NCI-H146 (cell line): ENCODE data around the gene SSBP1.
A peak's percentile ranks its signal among the peaks of the same experiment; 100 is the strongest.
"Not testable (repeated sequence)": the region's sequence is repeated elsewhere in the genome, so short reads cannot be mapped to it uniquely, and the experiment has no call there.

Experiments
- DNase-seq: peaks from one replicate; lab custom pipeline; 2025; lab: John Stamatoyannopoulos, UW

Gene SSBP1, protein sequence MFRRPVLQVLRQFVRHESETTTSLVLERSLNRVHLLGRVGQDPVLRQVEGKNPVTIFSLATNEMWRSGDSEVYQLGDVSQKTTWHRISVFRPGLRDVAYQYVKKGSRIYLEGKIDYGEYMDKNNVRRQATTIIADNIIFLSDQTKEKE

GRCh38 chr7:141737836-141738591 lies at the start of gene SSBP1:
Gene SSBP1, plus strand, starts transcription at chr7:141738358. Its CDS starts 809 bp downstream, at chr7:141739167.
- peak; percentile 99 for DNase-seq

GRCh38 chr7:141689072-141689825 lies 48.9 kb upstream of the SSBP1 start:
- not testable (repeated sequence) for DNase-seq

GRCh38 chr7:141691540-141691939 lies 46.6 kb upstream of the SSBP1 start:
- no peak for DNase-seq

DNA sequence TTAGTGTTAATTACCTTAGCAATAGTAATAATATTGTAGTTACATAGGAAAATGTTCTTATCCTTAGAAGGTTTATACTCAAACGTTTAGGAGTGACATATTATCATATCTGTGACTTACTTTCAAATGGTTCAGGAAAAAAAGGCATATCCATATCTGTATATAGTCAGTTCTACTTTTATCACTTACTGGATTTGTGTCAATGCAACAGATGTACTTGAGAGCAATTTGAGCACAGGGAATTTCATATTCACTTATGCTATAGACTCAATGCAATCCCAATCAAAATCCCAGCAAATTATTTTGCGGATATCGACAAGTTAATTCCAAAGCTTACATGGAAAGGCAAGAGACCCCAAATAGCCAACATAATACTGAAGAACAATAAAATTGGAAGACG lies 46.2 kb upstream of the SSBP1 start:
- no peak for DNase-seq

DNA sequence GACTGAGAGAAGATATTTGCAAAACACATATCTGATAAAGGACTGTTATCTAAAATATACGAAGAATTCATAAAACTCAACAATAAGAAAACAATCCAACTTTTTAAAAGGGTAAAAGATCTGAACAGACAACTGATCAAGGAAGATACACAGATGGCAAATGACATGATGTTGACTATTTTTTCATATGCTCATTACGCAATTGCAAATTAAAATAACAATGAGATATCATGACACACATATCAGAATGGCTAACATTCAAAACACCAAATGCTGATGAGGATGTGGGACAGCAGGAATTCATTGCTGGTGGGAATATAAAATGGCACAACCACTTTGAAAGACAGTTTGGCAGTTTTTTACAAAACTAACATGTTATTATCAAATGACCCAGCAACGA lies 45.1 kb upstream of the SSBP1 start:
- no peak for DNase-seq

- DNase-seq = peak; percentile 67
These were observed 42.3 kb upstream of the SSBP1 start for GRCh38 chr7:141695803-141696289.

GRCh38 chr7:141696348-141696747 lies 41.8 kb upstream of the SSBP1 start:
- no peak for DNase-seq

- DNase-seq = no peak
These were observed 40.8 kb upstream of the SSBP1 start for GRCh38 chr7:141697211-141697871.

DNA sequence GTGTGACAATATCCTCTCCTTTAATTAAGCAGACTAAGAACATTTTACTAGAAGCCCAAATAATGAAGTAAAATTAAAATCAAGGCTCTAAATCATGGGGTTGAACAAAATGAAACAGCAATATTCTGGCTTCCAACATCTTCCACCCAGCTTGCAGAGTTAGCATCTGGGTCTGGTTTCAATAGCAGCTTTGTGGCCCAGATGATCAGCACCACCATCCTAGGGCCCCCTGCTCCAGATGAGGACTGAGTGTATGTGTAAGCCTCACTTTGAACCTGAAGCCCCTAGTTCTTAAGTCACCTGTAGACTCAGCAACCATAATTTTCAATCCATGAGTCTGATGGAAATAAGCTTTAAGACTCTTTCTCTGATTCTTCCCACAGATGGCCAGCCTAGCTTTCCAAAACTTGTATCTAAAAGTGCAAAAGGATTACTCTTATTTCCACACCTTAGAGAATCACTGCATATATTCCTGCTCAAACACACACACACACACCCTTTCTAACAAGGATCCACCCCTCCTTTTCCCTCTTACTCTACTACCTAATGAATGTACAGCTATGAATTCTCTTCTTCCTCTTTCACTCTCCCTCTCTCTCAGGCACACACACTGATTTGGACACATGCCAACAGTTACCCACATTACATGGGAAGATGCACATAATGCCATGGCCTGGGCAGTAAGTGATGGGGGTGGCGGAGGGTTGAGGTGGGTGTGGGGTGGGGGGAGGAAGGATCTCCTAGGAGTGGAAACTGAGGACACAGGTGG lies 39.7 kb upstream of the SSBP1 start:
- no peak for DNase-seq

- DNase-seq = peak; percentile 13
These were observed 38.3 kb upstream of the SSBP1 start for GRCh38 chr7:141699860-141700259.

DNA sequence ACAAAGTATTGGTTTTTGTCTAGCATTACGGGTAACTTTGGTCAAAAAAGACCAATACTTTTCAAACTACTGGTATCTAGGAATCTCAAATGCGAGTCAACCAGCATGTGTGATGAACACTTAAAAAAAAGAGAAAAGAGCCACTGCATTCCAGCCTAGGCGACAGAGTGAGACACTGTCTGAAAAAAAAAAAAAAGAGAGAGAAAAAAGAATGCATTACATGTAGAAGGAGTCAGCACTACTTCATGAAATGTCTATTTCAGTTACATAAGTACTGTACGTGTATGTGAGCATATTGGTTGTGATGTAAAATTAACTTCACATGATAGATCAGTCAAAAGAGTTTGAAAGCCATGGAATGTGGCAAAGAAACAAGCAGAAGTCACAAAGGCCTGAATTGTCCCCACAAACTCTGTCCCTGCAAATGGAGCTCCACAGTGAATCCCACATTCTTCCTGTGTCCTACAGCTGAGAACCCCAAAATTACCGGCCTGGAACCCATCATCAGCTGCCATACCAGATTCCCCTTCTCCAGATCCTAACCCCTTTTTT lies 37.8 kb upstream of the SSBP1 start:
- no peak for DNase-seq

DNA sequence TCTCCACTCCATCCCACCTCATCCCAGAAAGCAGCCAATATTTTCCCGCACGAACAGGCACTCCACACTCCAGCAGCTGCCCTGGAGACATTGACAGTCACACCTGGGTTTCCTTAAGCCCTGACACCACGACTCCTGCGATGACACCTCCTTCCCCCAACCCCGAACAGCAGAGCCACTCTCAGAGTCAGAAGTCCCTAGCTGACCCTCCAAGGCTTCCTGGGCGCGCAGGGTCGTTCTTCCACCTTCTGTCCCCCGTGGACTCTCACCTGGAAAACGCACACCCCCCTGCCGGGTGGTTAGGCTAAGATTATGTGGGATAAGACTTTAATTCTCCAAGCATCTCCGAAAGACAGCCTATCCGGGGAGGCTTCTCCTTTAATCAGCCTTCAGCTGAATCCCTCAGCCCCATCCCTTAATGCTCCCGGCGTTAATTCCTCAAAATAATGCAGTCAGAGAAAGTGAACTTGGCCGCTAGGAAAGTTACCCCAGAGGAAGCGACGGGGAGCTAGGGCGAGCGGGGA lies 37.2 kb upstream of the SSBP1 start:
- DNase-seq = peak; percentile 36

DNA sequence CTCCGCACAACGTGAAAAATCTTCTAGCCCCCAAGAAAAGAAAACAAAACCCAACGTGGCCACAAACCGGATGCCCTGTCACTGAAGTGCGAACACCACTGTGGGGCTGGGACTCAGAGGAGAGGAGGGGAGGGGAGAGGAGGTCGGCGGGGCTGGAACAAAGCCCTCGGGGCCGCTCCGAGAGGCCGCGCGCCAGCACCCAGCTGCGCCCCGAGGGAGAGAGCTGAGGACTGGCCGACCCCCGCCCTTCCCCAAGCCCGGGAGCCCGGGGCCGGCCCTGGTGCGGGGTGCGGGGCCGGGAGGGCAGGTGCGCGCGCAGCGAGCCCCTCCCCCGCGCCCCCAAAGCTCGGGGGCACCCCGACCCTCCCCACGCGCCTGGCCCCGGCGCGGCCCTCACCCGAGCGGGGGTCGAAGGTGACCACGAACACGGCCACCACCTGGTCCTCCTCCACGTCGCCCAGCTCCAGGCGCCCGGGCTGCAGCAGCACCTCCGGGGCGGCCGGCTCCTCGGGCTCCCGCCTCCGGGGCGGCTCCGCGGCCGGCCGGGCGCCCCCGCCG lies 36.6 kb upstream of the SSBP1 start:
- DNase-seq = peak; percentile 79

- peak; percentile 67 for DNase-seq
These were observed 36.1 kb upstream of the SSBP1 start, which contains the start of gene DENND11 for GRCh38 chr7:141702047-141702567. Gene DENND11, minus strand, starts transcription at chr7:141702166. Its CDS starts 13 bp downstream, at chr7:141702153.

GRCh38 chr7:141702892-141703291 lies 35.3 kb upstream of the SSBP1 start:
- no peak for DNase-seq

- peak; percentile 23 for DNase-seq
These were observed 34.0 kb upstream of the SSBP1 start for GRCh38 chr7:141704112-141704511.

DNA sequence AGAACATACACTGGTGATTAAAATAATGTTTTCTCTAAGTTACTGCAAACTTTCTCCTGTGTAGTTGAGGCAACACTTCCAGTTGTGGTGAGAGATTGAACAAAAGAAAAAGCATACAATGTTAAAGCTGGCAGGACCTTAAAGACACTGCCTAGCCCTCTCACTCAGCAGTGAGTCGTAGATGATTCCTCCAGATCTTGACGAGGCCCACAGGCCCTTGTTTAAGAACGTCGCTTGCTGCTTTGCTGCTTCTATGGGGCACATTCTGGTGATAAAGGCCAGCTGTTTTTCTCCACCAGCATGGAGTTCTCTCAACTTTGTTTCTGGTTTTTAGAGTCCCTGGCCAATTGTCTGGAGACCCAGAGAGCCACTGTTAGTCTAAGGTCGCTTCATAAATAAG lies 33.4 kb upstream of the SSBP1 start:
- no peak for DNase-seq

DNA sequence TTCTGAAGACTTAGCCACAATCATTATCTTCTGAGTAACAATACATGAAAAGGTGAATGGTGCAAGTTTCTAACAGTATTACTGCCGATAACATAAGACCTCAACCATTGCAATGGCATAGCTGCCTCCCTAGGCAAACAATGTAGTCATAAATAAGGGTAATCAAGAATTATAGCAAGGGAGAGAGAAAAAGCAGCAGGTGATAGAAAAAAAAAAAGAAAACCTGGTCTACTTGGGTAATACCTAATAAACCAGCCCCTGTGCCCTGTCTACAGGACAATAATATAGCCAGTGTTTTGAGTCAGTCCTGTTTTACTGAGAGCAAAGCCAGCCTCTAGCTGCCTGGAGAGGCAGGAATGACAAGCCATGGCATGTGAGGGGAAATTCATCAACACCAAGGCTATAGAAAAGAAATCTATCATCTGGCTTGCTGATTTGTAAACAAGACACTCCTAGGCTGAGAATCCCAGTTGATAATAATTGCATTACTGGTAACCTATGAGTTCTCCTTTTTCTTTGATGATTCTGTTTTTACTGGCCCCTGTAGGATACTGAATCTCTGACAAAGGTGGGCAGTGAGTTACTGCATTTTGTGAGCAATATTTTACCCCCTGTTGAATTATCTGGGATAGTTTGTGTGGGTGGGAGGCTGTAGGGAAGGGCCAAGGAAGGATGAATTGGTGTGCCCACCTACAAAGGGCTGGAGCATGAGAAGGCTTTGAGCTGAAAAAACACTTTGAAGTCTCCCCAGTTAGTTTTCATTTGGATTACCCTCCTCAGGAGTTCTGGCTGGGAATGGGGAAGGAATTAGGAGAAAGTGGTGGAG lies 31.7 kb upstream of the SSBP1 start:
- DNase-seq = peak; percentile 67

DNA sequence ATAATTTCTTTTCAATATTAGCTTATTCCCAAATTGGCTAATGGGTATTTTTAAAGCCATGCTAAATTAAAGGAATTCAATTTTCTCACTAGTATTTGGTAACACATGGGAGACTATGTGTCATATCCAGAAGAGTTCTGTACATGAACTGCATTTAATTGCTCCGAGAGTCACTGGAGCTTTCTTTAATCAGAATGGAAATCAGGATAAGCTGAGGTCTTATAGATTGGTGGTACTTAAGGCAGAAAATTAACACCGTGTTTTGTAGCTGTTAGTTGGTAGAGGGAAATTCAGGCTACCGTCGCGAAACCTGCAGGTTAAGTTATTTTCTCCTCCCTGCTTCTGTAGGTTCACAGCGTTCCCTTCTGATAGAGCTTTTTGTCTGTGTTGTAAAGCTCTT lies 29.8 kb upstream of the SSBP1 start, which contains the start of gene WEE2:
Gene WEE2, plus strand, starts transcription at position 3 of the 400 bp plus-strand sequence. CDS start 406 bp downstream, outside the sequence.
- DNase-seq = peak; percentile 71
